K562 (cell line): ENCODE measurements around the gene CBY3. TPM values are rescaled to one million over a fixed set of nuclear protein-coding genes. Genes with fewer than 3 reads are reported as not detected.

ENCODE experiments used
- ZBTB40 ChIP-seq, 2 experiments: fragments of 450-650 bp in 1 of 2; sonication (generic) in 1 of 2; formaldehyde crosslinking in 1 of 2; IDR thresholded peaks; 2 replicates each; pipeline versions ENCODE4 v1.7.1 to v1.9.0; 2016 to 2022; ENCODE audit warnings: inconsistent platforms in 1 of 2, mild to moderate bottlenecking in 1 of 2, missing genetic modification reagents in 1 of 2
- polyA plus RNA-seq, 8 experiments: library from polyadenylated mRNA; depleted of rRNA in 4 of 8; stranded (reverse) in 5 of 8; unstranded in 3 of 8; fragments of >200 nt; fragmentation: Nextera tagmentation in 2 of 8; fragmentation: Illumina TruSeq in 1 of 8; extraction: Ambion mirVana in 2 of 8; extraction: Trizol in 1 of 8; gene quantifications; 2 replicates each; pipeline versions ENCODE4 v1.2.1 to v1.2.3, GENCODE V29; 2011 to 2014; ENCODE audit warnings: inconsistent platforms in 1 of 8, missing spikeins in 1 of 8
- total RNA-seq, 7 experiments: library from RNA; depleted of rRNA in 6 of 7; stranded (reverse); fragments of >200 nt in 6 of 7; fragmentation: Illumina TruSeq in 2 of 7; extraction: Trizol in 2 of 7; gene quantifications; 2 replicates each; pipeline versions ENCODE4 v1.2.1 to v1.2.3, GENCODE V29; 2011 to 2021; ENCODE audit warnings: low replicate concordance in 1 of 7

CBY3 gene
- total and polyA plus RNA-seq, 9 of the 15 experiments (the other 6 are each of a cell fraction or from before 2014, with no cell fraction given): not detected

DNA sequence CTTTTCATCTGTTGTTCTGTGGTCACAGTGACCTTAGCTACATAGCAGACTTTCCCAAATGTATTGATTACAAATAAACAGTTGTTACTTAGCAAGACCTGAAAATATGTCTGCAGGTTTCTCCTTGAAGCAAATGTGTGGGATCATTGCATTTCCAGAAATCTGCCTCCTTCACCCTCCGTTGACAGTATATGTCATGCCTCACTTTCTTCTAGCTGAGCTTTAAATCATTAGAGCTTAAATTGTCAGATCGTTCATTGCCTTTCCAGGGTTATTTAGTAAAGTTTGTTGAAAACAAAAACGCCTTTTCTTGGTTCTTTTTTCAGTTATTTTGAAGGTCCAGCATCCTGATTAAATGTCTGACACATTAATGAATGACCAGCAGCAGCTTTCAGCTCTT is 49.5 kb upstream of the CBY3 start (continued):
- TF ChIP-seq ZBTB40 (IDR thresholded peaks at IDR 0.05) (peak; percentile 81), ZBTB40 (CRISPR knock-in tag; IDR thresholded peaks at IDR 0.05) (no peak)
